ENCODE results near the gene NIN. TPM values are rescaled to one million over a fixed set of nuclear protein-coding genes. Genes with fewer than 3 reads are reported as not detected.

The NIN gene
- total RNA-seq, 4 donors from 2014 or later: 30.2 to 43.1 (median 38.6) TPM

- TF ChIP-seq EP300 (IDR thresholded peaks at IDR 0.05) (no peak), CTCF (IDR thresholded peaks at IDR 0.05) (no peak)
- no peaks in the 10 kb centered on the region for H3K27me3 ChIP-seq
- peaks cover 0 to 27% of the 10 kb centered on the region in 2 donors for H3K36me3 ChIP-seq
- H3K4me3 ChIP-seq: no peak overlapping the region
- no peaks in the 10 kb centered on the region for H3K9me3 ChIP-seq
- peaks cover 0 to 8% (median 0%) of the 10 kb centered on the region in 3 donors for H3K4me1 ChIP-seq
- H3K27ac ChIP-seq: no peak overlapping the region
- no peak for ATAC-seq
- 82 to 92% methylated on average over 2 to 3 of the region's 3 CpGs for WGBS, 2 donors (ENCODE audit: low coverage in 1 of 2)
Observed at GRCh38 chr14:50795909-50796308, 35.1 kb downstream of the NIN start.

GRCh38 chr14:50795142-50795541 lies 35.8 kb downstream of the NIN start:
- Histone ChIP-seq H3K27ac (no peak overlapping the region), H3K4me1 (peaks cover 0 to 8% (median 0%) of the 10 kb centered on the region in 3 donors), H3K9me3 (no peaks in the 10 kb centered on the region), H3K36me3 (peaks cover 0 to 31% of the 10 kb centered on the region in 2 donors), H3K27me3 (no peaks in the 10 kb centered on the region), H3K4me3 (no peak overlapping the region)
- ATAC-seq: no peak
- WGBS, 2 donors (ENCODE audit: low coverage in 1 of 2): 80 to 86% methylated on average over 5 to 7 of the region's 7 CpGs
- TF ChIP-seq CTCF (IDR thresholded peaks at IDR 0.05): no peak
- TF ChIP-seq EP300 (IDR thresholded peaks at IDR 0.05): no peak
- no peak for TF ChIP-seq POLR2A (IDR thresholded peaks at IDR 0.05)
- TF ChIP-seq POLR2AphosphoS5 (IDR thresholded peaks at IDR 0.05): no peak

GRCh38 chr14:50794068-50794645 lies 36.8 kb downstream of the NIN start:
- WGBS, 2 donors (ENCODE audit: low coverage in 1 of 2): 79 to 83% methylated on average over 8 of the region's 8 CpGs
- TF ChIP-seq CTCF (IDR thresholded peaks at IDR 0.05): no peak
- TF ChIP-seq EP300 (IDR thresholded peaks at IDR 0.05): no peak
- no peak for TF ChIP-seq POLR2AphosphoS5 (IDR thresholded peaks at IDR 0.05)
- no peak for TF ChIP-seq POLR2A (IDR thresholded peaks at IDR 0.05)
- no peak overlapping the region for H3K27ac ChIP-seq
- no peak for ATAC-seq
- no peaks in the 10 kb centered on the region for H3K9me3 ChIP-seq
- peaks cover 0 to 8% (median 0%) of the 10 kb centered on the region in 3 donors for H3K4me1 ChIP-seq
- peaks cover 0 to 36% of the 10 kb centered on the region in 2 donors for H3K36me3 ChIP-seq
- H3K27me3 ChIP-seq: no peaks in the 10 kb centered on the region
- H3K4me3 ChIP-seq: no peak overlapping the region

- Histone ChIP-seq H3K27ac (no peak overlapping the region), H3K36me3 (peaks cover 0 to 39% of the 10 kb centered on the region in 2 donors), H3K4me3 (no peak overlapping the region), H3K4me1 (peaks cover 0 to 8% (median 0%) of the 10 kb centered on the region in 3 donors), H3K27me3 (no peaks in the 10 kb centered on the region), H3K9me3 (no peaks in the 10 kb centered on the region)
- TF ChIP-seq CTCF (IDR thresholded peaks at IDR 0.05) (no peak), EP300 (IDR thresholded peaks at IDR 0.05) (no peak), POLR2A (IDR thresholded peaks at IDR 0.05) (no peak), POLR2AphosphoS5 (IDR thresholded peaks at IDR 0.05) (no peak)
- ATAC-seq: no peak
- 82 to 90% methylated on average over 2 to 7 of the region's 14 CpGs for WGBS, 2 donors (ENCODE audit: low coverage in 1 of 2)
Observed at GRCh38 chr14:50792634-50793068, 38.3 kb downstream of the NIN start.

- 80 to 87% methylated on average over 3 to 6 of the region's 6 CpGs for WGBS, 2 donors (ENCODE audit: low coverage in 1 of 2)
Observed at GRCh38 chr14:50792051-50792477, 38.9 kb downstream of the NIN start.

More at GRCh38 chr14:50792051-50792477, 38.9 kb downstream of the NIN start:
- no peaks in the 10 kb centered on the region for H3K9me3 ChIP-seq
- H3K4me3 ChIP-seq: no peak overlapping the region
- no peak for ATAC-seq
- TF ChIP-seq CTCF (IDR thresholded peaks at IDR 0.05) (no peak), POLR2A (IDR thresholded peaks at IDR 0.05) (no peak), POLR2AphosphoS5 (IDR thresholded peaks at IDR 0.05) (no peak), EP300 (IDR thresholded peaks at IDR 0.05) (no peak)
- no peaks in the 10 kb centered on the region for H3K27me3 ChIP-seq
- H3K36me3 ChIP-seq: peaks cover 0 to 39% of the 10 kb centered on the region in 2 donors
- H3K27ac ChIP-seq: no peak overlapping the region
- H3K4me1 ChIP-seq: peaks cover 0 to 14% (median 0%) of the 10 kb centered on the region in 3 donors
